Measurements from ENCODE around the gene C7orf33.

DNA sequence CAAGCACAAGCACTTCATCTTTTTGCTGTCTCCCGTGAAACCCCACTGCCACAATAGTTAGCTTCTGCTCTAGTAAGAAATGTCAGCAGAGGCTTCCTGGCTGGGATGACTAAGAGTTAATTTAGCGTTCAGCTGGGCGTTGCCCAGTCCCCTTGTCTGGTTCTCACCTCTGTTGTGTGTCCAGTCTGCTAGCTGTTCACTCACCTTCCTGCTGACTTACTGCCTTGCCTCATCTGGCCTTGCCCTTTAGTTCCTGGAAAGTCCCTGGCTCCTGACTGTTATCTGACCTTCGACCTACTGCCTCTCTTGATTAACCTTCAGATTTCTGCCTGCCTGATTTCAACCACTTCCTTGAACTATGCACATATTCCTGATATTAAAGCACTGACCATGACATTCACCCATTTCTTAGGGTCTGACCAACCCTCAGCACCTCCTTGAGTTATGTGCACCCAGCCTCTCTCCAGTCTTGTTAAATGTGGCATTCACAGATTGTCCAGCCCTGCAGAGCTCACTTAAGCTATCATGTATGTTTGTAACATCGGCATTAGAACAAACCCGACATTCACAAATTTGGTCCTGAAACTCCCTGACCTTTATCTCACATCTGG is 30.3 kb downstream of the C7orf33 start:
- TF ChIP-seq, protein P1, sequence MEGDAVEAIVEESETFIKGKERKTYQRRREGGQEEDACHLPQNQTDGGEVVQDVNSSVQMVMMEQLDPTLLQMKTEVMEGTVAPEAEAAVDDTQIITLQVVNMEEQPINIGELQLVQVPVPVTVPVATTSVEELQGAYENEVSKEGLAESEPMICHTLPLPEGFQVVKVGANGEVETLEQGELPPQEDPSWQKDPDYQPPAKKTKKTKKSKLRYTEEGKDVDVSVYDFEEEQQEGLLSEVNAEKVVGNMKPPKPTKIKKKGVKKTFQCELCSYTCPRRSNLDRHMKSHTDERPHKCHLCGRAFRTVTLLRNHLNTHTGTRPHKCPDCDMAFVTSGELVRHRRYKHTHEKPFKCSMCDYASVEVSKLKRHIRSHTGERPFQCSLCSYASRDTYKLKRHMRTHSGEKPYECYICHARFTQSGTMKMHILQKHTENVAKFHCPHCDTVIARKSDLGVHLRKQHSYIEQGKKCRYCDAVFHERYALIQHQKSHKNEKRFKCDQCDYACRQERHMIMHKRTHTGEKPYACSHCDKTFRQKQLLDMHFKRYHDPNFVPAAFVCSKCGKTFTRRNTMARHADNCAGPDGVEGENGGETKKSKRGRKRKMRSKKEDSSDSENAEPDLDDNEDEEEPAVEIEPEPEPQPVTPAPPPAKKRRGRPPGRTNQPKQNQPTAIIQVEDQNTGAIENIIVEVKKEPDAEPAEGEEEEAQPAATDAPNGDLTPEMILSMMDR (IDR thresholded peaks at IDR 0.05), result no peak
- TF ChIP-seq POLR2A (IDR thresholded peaks at IDR 0.05), result no peak

Data from heart left ventricle (tissue), 13 donors.